Transverse colon (tissue), 4 donors: ENCODE results near the gene AGMO.

Experiments
- EP300 ChIP-seq: sonication (generic); formaldehyde crosslinking; IDR thresholded peaks from one replicate; pipeline ENCODE4 v1.6.1; 2017; ENCODE audit warnings: antibody characterized with exemption, low read depth
- POLR2A ChIP-seq: fragments of 450-650 bp; IDR thresholded peaks from one replicate; pipeline ENCODE4 v1.6.1; 2016; ENCODE audit warnings: antibody characterized with exemption, mild to moderate bottlenecking, moderate library complexity
- POLR2AphosphoS5 ChIP-seq, 3 donors: sonication (generic); formaldehyde crosslinking; IDR thresholded peaks; one replicate each; pipeline ENCODE4 v1.6.1; 2016; ENCODE audit warnings: antibody characterized with exemption in 3 of 3
- TF ChIP-seq, protein P1 (sequence below), 5 experiments: fragments of 200-600 bp in 3 of 5; fragments of 450-650 bp in 2 of 5; sonication (generic) in 3 of 5; IDR thresholded peaks; 1 replicate in 2 of 5; 2 replicates in 3 of 5; pipeline ENCODE4 v1.5.1; 2016 to 2017; ENCODE audit warnings: antibody characterized with exemption in 5 of 5, inconsistent platforms in 3 of 5, mild to moderate bottlenecking in 2 of 5, moderate library complexity in 1 of 5

DNA sequence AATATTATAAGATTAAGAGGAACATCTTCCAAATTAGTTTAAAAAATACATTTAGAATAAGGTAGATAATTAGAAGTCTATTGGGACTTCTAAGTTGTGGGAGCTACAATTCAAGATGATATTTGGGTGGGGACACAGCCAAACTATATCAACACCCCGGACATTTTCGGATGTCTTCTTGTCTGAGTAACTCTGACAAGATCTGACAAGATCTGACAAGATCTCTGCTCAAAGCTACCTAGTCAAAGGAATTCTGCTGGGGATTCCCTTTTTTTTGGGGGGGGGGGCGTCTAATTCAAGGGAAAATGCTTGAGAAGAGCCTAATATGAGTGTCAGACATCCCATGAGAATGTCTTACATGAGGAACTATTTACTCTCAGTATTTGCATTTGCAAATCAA, 5.2 kb upstream of the AGMO start:
- no peak for TF ChIP-seq POLR2A
- TF ChIP-seq, protein P1, sequence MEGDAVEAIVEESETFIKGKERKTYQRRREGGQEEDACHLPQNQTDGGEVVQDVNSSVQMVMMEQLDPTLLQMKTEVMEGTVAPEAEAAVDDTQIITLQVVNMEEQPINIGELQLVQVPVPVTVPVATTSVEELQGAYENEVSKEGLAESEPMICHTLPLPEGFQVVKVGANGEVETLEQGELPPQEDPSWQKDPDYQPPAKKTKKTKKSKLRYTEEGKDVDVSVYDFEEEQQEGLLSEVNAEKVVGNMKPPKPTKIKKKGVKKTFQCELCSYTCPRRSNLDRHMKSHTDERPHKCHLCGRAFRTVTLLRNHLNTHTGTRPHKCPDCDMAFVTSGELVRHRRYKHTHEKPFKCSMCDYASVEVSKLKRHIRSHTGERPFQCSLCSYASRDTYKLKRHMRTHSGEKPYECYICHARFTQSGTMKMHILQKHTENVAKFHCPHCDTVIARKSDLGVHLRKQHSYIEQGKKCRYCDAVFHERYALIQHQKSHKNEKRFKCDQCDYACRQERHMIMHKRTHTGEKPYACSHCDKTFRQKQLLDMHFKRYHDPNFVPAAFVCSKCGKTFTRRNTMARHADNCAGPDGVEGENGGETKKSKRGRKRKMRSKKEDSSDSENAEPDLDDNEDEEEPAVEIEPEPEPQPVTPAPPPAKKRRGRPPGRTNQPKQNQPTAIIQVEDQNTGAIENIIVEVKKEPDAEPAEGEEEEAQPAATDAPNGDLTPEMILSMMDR (IDR thresholded peaks at IDR 0.05), result no peak
- no peak for TF ChIP-seq POLR2AphosphoS5 (IDR thresholded peaks at IDR 0.05)
- no peak for TF ChIP-seq EP300
